H1 (cell line): ENCODE results near the gene LRRTM4. TPM values are rescaled to one million over a fixed set of nuclear protein-coding genes. Genes with fewer than 3 reads are reported as not detected.

Experiments
- BACH1 ChIP-seq: IDR thresholded peaks from 2 replicates; pipeline ENCODE4 v1.6.1; 2012; ENCODE audit warnings: low read length, improper control_type of control experiment
- CHD1 ChIP-seq: IDR thresholded peaks from 2 replicates; pipeline ENCODE4 v1.6.1; 2012; ENCODE audit warnings: low read depth, low read length, improper control_type of control experiment
- EGR1 ChIP-seq: IDR thresholded peaks from 2 replicates; pipeline ENCODE4 v1.6.1; 2011; ENCODE audit warnings: low read depth, low read length, borderline replicate concordance
- GABPA ChIP-seq: IDR thresholded peaks from 2 replicates; pipeline ENCODE4 v1.6.1; 2011; ENCODE audit warnings: mild to moderate bottlenecking, low read length, moderate library complexity, borderline replicate concordance; ENCODE audit not compliant: insufficient read depth
- JUND ChIP-seq: IDR thresholded peaks from 2 replicates; pipeline ENCODE4 v1.6.1; 2011; ENCODE audit warnings: mild to moderate bottlenecking, improper control_type of control experiment, low read length
- PHF8 ChIP-seq: fragments of 200-600 bp; sonication (generic); conservative IDR thresholded peaks from 2 replicates; pipeline ENCODE4 v1.7.1; 2012; ENCODE audit warnings: low read depth, mild to moderate bottlenecking, inconsistent platforms, low read length, moderate library complexity
- POLR2AphosphoS5 ChIP-seq: IDR thresholded peaks from 2 replicates; pipeline ENCODE4 v1.6.1; 2011; ENCODE audit warnings: low read depth, low read length
- RFX5 ChIP-seq: IDR thresholded peaks from 2 replicates; pipeline ENCODE4 v1.6.1; 2011; ENCODE audit warnings: low read depth, low read length, improper control_type of control experiment, borderline replicate concordance
- SP1 ChIP-seq: IDR thresholded peaks from 2 replicates; pipeline ENCODE4 v1.6.1; 2011; ENCODE audit warnings: low read depth, low read length
- SP2 ChIP-seq: IDR thresholded peaks from 2 replicates; pipeline ENCODE4 v1.6.1; 2012; ENCODE audit warnings: mild to moderate bottlenecking, low read length, inconsistent platforms
- SP4 ChIP-seq: IDR thresholded peaks from 2 replicates; pipeline ENCODE4 v1.6.1; 2012; ENCODE audit warnings: low read length, inconsistent platforms
- TAF1 ChIP-seq: IDR thresholded peaks from 2 replicates; pipeline ENCODE4 v1.6.1; 2011; ENCODE audit warnings: mild to moderate bottlenecking, low read depth, low read length
- TBP ChIP-seq: IDR thresholded peaks from 2 replicates; pipeline ENCODE4 v1.6.1; 2011; ENCODE audit warnings: low read depth, low read length, improper control_type of control experiment
- ZNF274 ChIP-seq: IDR thresholded peaks from 2 replicates; pipeline ENCODE4 v1.7.0; 2012; ENCODE audit warnings: low read length, borderline replicate concordance; ENCODE audit errors: extremely low read depth
- polyA plus RNA-seq, 7 experiments: library from polyadenylated mRNA; depleted of rRNA in 3 of 7; stranded (reverse) in 5 of 7; unstranded in 2 of 7; fragments of >200 nt in 5 of 7; fragments of 200-250 nt in 2 of 7; gene quantifications; 1 replicate in 5 of 7; 2 replicates in 1 of 7; 4 replicates in 1 of 7; pipeline versions ENCODE4 v1.2.1 to v1.2.3, GENCODE V29; 2011 to 2013; ENCODE audit warnings: missing spikeins in 2 of 7, mixed read lengths in 2 of 7
- total RNA-seq: library from RNA; stranded (reverse); fragmentation: NEBNext Ultra II Directional; extraction: Animal tissue kit (Norgen Biotek cat#: 25700); gene quantifications from 2 replicates; pipeline ENCODE4 v1.2.1, GENCODE V29; 2021

The LRRTM4 gene
- total and polyA plus RNA-seq, 2 of the 8 experiments (the other 6 are each of a cell fraction or from before 2014, with no cell fraction given) = 3.6 to 9.5 TPM

GRCh38 chr2:77521548-77521891 is 656 bp downstream of the LRRTM4 start (continued):
- TF ChIP-seq GABPA = no peak
- TF ChIP-seq ZNF274 = no peak
- no peak; the same call in 1 of the 2 replicates for TF ChIP-seq POLR2AphosphoS5
- no peak for TF ChIP-seq CHD1
- no peak for TF ChIP-seq SP4
- TF ChIP-seq SP1 = no peak
- TF ChIP-seq JUND = no peak
- TF ChIP-seq TAF1 = peak; percentile 56; the same call in 1 of the 2 replicates
- TF ChIP-seq SP2 = no peak
- TF ChIP-seq TBP = peak; percentile 56; the same call in 1 of the 2 replicates
- TF ChIP-seq BACH1 = no peak
- TF ChIP-seq PHF8 = no peak
- no peak for TF ChIP-seq EGR1
- TF ChIP-seq RFX5 = no peak
